Astrocyte of the spinal cord (primary cell): ENCODE results near the gene KRT84.
"Not testable (repeated sequence)": the region's sequence is repeated elsewhere in the genome, so short reads cannot be mapped to it uniquely, and the experiment has no call there.

Source experiments
- DNase-seq: peaks from one replicate; pipeline ENCODE4 v3.0.0; 2011; ENCODE audit warnings: low read depth, low spot score
- H3K4me3 ChIP-seq: 2 replicates; pipeline ENCODE4 v1.5.1; 2011; ENCODE audit warnings: low read depth, mild to moderate bottlenecking, low read length, moderate library complexity
- in situ Hi-C: cut with HindIII; loops from 2 replicates; pipeline ENCODE4 v1.10.0; 2017; ENCODE audit warnings: low sequenced_read_pairs
- TF ChIP-seq, protein P1 (sequence below): IDR thresholded peaks from 2 replicates; pipeline ENCODE4 v1.5.1; 2012; ENCODE audit warnings: low read depth, mild to moderate bottlenecking, low read length, inconsistent platforms

The KRT84 gene

GRCh38 chr12:52413202-52413601 lies 27.8 kb upstream of the KRT84 start:
- in situ Hi-C loops, result no loop called here
- DNase-seq, result no peak
- no peak overlapping the region for H3K4me3 ChIP-seq
- TF ChIP-seq, protein P1, sequence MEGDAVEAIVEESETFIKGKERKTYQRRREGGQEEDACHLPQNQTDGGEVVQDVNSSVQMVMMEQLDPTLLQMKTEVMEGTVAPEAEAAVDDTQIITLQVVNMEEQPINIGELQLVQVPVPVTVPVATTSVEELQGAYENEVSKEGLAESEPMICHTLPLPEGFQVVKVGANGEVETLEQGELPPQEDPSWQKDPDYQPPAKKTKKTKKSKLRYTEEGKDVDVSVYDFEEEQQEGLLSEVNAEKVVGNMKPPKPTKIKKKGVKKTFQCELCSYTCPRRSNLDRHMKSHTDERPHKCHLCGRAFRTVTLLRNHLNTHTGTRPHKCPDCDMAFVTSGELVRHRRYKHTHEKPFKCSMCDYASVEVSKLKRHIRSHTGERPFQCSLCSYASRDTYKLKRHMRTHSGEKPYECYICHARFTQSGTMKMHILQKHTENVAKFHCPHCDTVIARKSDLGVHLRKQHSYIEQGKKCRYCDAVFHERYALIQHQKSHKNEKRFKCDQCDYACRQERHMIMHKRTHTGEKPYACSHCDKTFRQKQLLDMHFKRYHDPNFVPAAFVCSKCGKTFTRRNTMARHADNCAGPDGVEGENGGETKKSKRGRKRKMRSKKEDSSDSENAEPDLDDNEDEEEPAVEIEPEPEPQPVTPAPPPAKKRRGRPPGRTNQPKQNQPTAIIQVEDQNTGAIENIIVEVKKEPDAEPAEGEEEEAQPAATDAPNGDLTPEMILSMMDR, result no peak

DNA sequence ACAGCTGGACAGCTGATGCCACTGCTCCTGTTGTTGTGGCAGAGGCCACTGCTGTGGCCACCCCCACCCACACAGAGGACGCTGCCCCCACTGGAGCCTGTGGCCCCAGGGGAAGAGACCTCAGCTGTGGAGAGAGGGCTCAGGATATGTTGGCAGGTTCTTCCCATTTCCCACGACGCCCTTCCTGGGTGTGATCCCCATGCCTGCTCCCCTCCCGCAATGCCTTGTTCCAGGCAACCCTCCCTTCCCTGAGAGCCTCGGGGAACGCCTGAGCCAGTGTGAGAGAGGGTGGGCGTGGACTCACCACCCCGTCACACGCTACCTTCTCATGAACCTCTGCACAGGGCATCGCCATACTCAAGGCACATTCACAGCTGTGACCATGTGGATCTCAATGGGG lies 26.4 kb upstream of the KRT84 start:
- in situ Hi-C loops, result no loop called here
- DNase-seq, result no peak
- TF ChIP-seq, protein P1, result no peak
- no peak overlapping the region for H3K4me3 ChIP-seq

- in situ Hi-C loops, DNase-seq, H3K4me3 ChIP-seq: not testable (repeated sequence)
Observed at GRCh38 chr12:52410589-52411248, 25.3 kb upstream of the KRT84 start.

GRCh38 chr12:52407918-52408317 lies 22.5 kb upstream of the KRT84 start:
- DNase-seq, result no peak
- TF ChIP-seq, protein P1, result no peak
- in situ Hi-C loops, result no loop called here
- no peak overlapping the region for H3K4me3 ChIP-seq

GRCh38 chr12:52405922-52406385 lies 20.5 kb upstream of the KRT84 start, which contains the start of gene KRT82:
TSS of gene KRT82 (minus strand) at chr12:52406335. CDS start at chr12:52406277, 58 bp downstream.
- in situ Hi-C loops, result no loop called here

GRCh38 chr12:52404951-52405350 lies 19.5 kb upstream of the KRT84 start:
- DNase-seq, result no peak
- TF ChIP-seq, protein P1, result no peak
- no peak overlapping the region for H3K4me3 ChIP-seq
- in situ Hi-C loops, result no loop called here

More at GRCh38 chr12:52405922-52406385, 20.5 kb upstream of the KRT84 start, which contains the start of gene KRT82:
- no peak within 1 kb of the TSS for H3K4me3 ChIP-seq
- TF ChIP-seq, protein P1, result no peak
- DNase-seq, result no peak

DNA sequence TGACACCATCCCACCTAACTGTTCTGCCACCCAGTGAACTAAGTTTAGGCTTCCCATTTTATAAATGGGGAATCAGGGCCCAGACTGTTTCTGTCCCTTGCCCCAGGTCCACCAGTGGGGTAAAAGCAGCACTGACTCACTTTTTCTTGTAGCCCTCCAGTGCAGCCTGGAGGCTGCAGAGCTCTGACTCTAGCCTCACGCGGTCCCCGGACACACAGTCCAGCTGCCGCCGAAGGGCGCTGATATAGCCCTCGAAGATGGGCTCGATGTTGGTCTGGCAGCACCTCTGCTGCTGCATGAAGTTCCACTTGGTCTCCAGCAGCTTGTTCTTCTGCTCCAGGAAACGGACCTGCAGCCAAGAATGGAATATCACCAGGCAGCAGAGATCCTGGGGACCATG lies 18.1 kb upstream of the KRT84 start:
- TF ChIP-seq, protein P1, result no peak
- H3K4me3 ChIP-seq, result no peak overlapping the region
- no peak for DNase-seq
- in situ Hi-C loops, result no loop called here
